Liver (tissue), 9 donors: ENCODE measurements around the gene TP73. TPM values are rescaled to one million over a fixed set of nuclear protein-coding genes. Genes with fewer than 3 reads are reported as not detected.

ENCODE experiments used
- DNase-seq: peaks from one replicate; pipeline ENCODE4 v3.0.0-alpha.2; 2017; ENCODE audit warnings: low spot score
- H3K27ac ChIP-seq, 2 donors: one replicate each; pipeline ENCODE4 v1.7.0; 2013; ENCODE audit warnings: inconsistent platforms in 2 of 2, low read length in 2 of 2, control low read depth in 1 of 2, low read depth in 1 of 2, mild to moderate bottlenecking in 1 of 2
- H3K27me3 ChIP-seq, 4 donors: one replicate each; pipeline versions ENCODE4 v1.6.1 to v1.7.0; 2013; ENCODE audit warnings: low read length in 3 of 4, inconsistent platforms in 1 of 4, mild to moderate bottlenecking in 1 of 4, moderate library complexity in 1 of 4; ENCODE audit not compliant: control insufficient read depth in 4 of 4, insufficient read depth in 4 of 4
- H3K36me3 ChIP-seq, 4 donors: one replicate each; pipeline versions ENCODE4 v1.6.1 to v1.7.0; 2013; ENCODE audit warnings: low read length in 3 of 4, mild to moderate bottlenecking in 3 of 4, low read depth in 1 of 4, moderate library complexity in 1 of 4; ENCODE audit not compliant: control insufficient read depth in 4 of 4, insufficient read depth in 3 of 4
- H3K4me1 ChIP-seq, 4 donors: one replicate each; pipeline versions ENCODE4 v1.6.1 to v1.7.0; 2013; ENCODE audit warnings: low read length in 3 of 4, mild to moderate bottlenecking in 3 of 4, moderate library complexity in 1 of 4; ENCODE audit not compliant: control insufficient read depth in 4 of 4, insufficient read depth in 4 of 4
- H3K4me3 ChIP-seq, 3 donors: one replicate each; pipeline versions ENCODE4 v1.6.1 to v1.7.0; 2013; ENCODE audit warnings: low read length in 3 of 3, control low read depth in 1 of 3, low read depth in 1 of 3, mild to moderate bottlenecking in 1 of 3
- H3K9ac ChIP-seq, 2 donors: one replicate each; pipeline ENCODE4 v1.7.0; 2013; ENCODE audit warnings: low read length in 2 of 2, mild to moderate bottlenecking in 2 of 2, moderate library complexity in 2 of 2, control low read depth in 1 of 2, low read depth in 1 of 2
- H3K9me3 ChIP-seq, 4 donors: one replicate each; pipeline versions ENCODE4 v1.6.1 to v1.7.0; 2013; ENCODE audit warnings: low read length in 3 of 4; ENCODE audit not compliant: control insufficient read depth in 4 of 4
- ATF3 ChIP-seq: IDR thresholded peaks from 2 replicates; pipeline ENCODE4 v1.6.1; 2016; ENCODE audit warnings: antibody characterized with exemption
- FOXA1 ChIP-seq: IDR thresholded peaks from 2 replicates; pipeline ENCODE4 v1.6.1; 2016; ENCODE audit warnings: antibody characterized with exemption
- FOXA2 ChIP-seq: IDR thresholded peaks from 2 replicates; pipeline ENCODE4 v1.6.1; 2016; ENCODE audit warnings: antibody characterized with exemption
- GABPA ChIP-seq, 2 donors: IDR thresholded peaks in 1 of 2; conservative IDR thresholded peaks in 1 of 2; 2 replicates each; pipeline ENCODE4 v1.6.1; 2016; ENCODE audit warnings: antibody characterized with exemption in 2 of 2, mild to moderate bottlenecking in 1 of 2, moderate library complexity in 1 of 2
- HNF4A ChIP-seq, 2 donors: conservative IDR thresholded peaks; 2 replicates each; pipeline ENCODE4 v1.6.1; 2016; ENCODE audit warnings: antibody characterized with exemption in 2 of 2, mild to moderate bottlenecking in 2 of 2
- HNF4G ChIP-seq: IDR thresholded peaks from 2 replicates; pipeline ENCODE4 v1.6.1; 2016; ENCODE audit warnings: antibody characterized with exemption
- JUND ChIP-seq, 2 donors: IDR thresholded peaks; 2 replicates each; pipeline ENCODE4 v1.6.1; 2016; ENCODE audit warnings: antibody characterized with exemption in 2 of 2
- MAX ChIP-seq: IDR thresholded peaks from 2 replicates; pipeline ENCODE4 v1.6.1; 2016; ENCODE audit warnings: antibody characterized with exemption
- RAD21 ChIP-seq, 2 donors: IDR thresholded peaks; 2 replicates each; pipeline ENCODE4 v1.6.1; 2016; ENCODE audit warnings: antibody characterized with exemption in 2 of 2, mild to moderate bottlenecking in 2 of 2
- REST ChIP-seq: IDR thresholded peaks from 2 replicates; pipeline ENCODE4 v1.6.1; 2016; ENCODE audit warnings: antibody characterized with exemption, mild to moderate bottlenecking
- RXRA ChIP-seq, 2 donors: IDR thresholded peaks; 2 replicates each; pipeline ENCODE4 v1.6.1; 2017 to 2018; ENCODE audit warnings: antibody characterized with exemption in 2 of 2, mild to moderate bottlenecking in 1 of 2
- YY1 ChIP-seq: IDR thresholded peaks from 2 replicates; pipeline ENCODE4 v1.6.1; 2016; ENCODE audit warnings: antibody characterized with exemption, mild to moderate bottlenecking
- WGBS: extraction: QIAGEN DNeasy Blood & Tissue Kit; methylation state at CpG from one replicate; pipeline ENCODE4 v1.1.7; 2013; 5-methylcytosine and 5-hydroxymethylcytosine counted together
- polyA plus RNA-seq, 2 donors: library from polyadenylated mRNA; stranded (reverse) in 1 of 2; unstranded in 1 of 2; fragments of 200-250 nt in 1 of 2; fragments of >200 nt in 1 of 2; fragmentation: Nextera tagmentation in 1 of 2; extraction: Ambion mirVana in 1 of 2; gene quantifications; one replicate each; pipeline versions ENCODE4 v1.2.1 to v1.2.3, GENCODE V29; 2013 to 2015
- total RNA-seq, 2 donors: library from RNA; depleted of rRNA; stranded (reverse); fragments of >200 nt; gene quantifications; one replicate each; pipeline ENCODE4 v1.2.3, GENCODE V29; 2014
- TF ChIP-seq, protein P1 (sequence below): IDR thresholded peaks from 2 replicates; pipeline ENCODE4 v1.6.1; 2016; ENCODE audit warnings: antibody characterized with exemption
- TF ChIP-seq, protein P2 (sequence below): fragments of 150-350 bp; IDR thresholded peaks from 2 replicates; pipeline ENCODE4 v1.5.1; 2017; ENCODE audit warnings: improper control_type of control experiment, low read depth, low read length; ENCODE audit not compliant: missing input control
- donor health status: healthy.
- donor health status: healthy.
- donor health status: healthy.
- donor health status: healthy.
- donor health status: healthy.

The TP73 gene
- total and polyA plus RNA-seq, 4 donors: 0.08 to 0.29 (median 0.18) TPM

GRCh38 chr1:3629561-3630160 is 22.7 kb upstream of the TP73 start:
- Histone ChIP-seq H3K4me3 (no peak overlapping the region), H3K36me3 (peaks cover 17 to 57% (median 24%) of the 10 kb centered on the region in 4 donors), H3K27ac (no peak overlapping the region), H3K9me3 (no peaks in the 10 kb centered on the region), H3K27me3 (no peaks in the 10 kb centered on the region), H3K9ac (no peak overlapping the region), H3K4me1 (peaks cover 0 to 13% (median 9%) of the 10 kb centered on the region in 4 donors)
- TF ChIP-seq, protein P1, sequence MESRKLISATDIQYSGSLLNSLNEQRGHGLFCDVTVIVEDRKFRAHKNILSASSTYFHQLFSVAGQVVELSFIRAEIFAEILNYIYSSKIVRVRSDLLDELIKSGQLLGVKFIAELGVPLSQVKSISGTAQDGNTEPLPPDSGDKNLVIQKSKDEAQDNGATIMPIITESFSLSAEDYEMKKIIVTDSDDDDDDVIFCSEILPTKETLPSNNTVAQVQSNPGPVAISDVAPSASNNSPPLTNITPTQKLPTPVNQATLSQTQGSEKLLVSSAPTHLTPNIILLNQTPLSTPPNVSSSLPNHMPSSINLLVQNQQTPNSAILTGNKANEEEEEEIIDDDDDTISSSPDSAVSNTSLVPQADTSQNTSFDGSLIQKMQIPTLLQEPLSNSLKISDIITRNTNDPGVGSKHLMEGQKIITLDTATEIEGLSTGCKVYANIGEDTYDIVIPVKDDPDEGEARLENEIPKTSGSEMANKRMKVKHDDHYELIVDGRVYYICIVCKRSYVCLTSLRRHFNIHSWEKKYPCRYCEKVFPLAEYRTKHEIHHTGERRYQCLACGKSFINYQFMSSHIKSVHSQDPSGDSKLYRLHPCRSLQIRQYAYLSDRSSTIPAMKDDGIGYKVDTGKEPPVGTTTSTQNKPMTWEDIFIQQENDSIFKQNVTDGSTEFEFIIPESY: no peak
- no peak for TF ChIP-seq RAD21 (IDR thresholded peaks at IDR 0.05)
- no peak for TF ChIP-seq RXRA (IDR thresholded peaks at IDR 0.05)
- no peak for TF ChIP-seq ATF3
- TF ChIP-seq, protein P2, sequence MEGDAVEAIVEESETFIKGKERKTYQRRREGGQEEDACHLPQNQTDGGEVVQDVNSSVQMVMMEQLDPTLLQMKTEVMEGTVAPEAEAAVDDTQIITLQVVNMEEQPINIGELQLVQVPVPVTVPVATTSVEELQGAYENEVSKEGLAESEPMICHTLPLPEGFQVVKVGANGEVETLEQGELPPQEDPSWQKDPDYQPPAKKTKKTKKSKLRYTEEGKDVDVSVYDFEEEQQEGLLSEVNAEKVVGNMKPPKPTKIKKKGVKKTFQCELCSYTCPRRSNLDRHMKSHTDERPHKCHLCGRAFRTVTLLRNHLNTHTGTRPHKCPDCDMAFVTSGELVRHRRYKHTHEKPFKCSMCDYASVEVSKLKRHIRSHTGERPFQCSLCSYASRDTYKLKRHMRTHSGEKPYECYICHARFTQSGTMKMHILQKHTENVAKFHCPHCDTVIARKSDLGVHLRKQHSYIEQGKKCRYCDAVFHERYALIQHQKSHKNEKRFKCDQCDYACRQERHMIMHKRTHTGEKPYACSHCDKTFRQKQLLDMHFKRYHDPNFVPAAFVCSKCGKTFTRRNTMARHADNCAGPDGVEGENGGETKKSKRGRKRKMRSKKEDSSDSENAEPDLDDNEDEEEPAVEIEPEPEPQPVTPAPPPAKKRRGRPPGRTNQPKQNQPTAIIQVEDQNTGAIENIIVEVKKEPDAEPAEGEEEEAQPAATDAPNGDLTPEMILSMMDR: no peak
- no peak for TF ChIP-seq HNF4A (conservative IDR thresholded peaks at IDR 0.05)
- no peak for TF ChIP-seq REST
- TF ChIP-seq FOXA1: no peak
- 94% methylated on average over 16 of the region's 16 CpGs for WGBS
- no peak for DNase-seq

DNA sequence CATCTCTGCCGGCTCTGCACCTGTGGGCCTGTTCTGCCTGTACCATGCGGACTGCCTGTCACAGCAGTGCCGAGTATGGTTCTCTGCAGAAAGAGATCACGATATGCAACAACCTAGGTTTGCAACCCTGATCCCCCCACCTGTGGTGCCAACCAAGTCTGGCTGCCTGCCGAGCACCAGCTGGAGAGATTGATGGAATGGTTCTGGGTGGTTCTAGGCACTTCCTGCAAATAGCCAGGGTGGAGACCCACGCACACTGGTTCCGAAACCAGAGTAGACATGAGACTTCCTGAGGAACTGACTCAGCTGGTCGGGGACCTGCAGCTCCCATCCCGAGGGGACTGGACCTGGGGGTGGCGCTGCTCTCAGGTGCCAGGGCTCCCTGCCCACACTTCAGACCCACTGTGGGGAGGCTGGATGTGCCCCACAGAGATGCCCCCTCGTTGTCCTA is 22.1 kb upstream of the TP73 start:
- no peak overlapping the region for H3K4me3 ChIP-seq
- H3K9me3 ChIP-seq: no peaks in the 10 kb centered on the region
- 78% methylated on average over 11 of the region's 11 CpGs for WGBS
- no peak for DNase-seq
- H3K27ac ChIP-seq: no peak overlapping the region
- H3K4me1 ChIP-seq: peaks cover 0 to 13% (median 9%) of the 10 kb centered on the region in 4 donors
- H3K36me3 ChIP-seq: peaks cover 21 to 62% (median 30%) of the 10 kb centered on the region in 4 donors
- no peak for TF ChIP-seq ATF3
- no peak for TF ChIP-seq HNF4A (conservative IDR thresholded peaks at IDR 0.05)
- TF ChIP-seq MAX: no peak
- TF ChIP-seq FOXA2: no peak
- TF ChIP-seq REST: no peak
- TF ChIP-seq JUND (IDR thresholded peaks at IDR 0.05): no peak
- no peak for TF ChIP-seq GABPA (IDR thresholded peaks at IDR 0.05 in 1 of 2, conservative IDR thresholded peaks at IDR 0.05 in 1 of 2)
- TF ChIP-seq YY1: no peak
- TF ChIP-seq, protein P2: no peak
- TF ChIP-seq HNF4G: no peak
- H3K9ac ChIP-seq: no peak overlapping the region
- H3K27me3 ChIP-seq: no peaks in the 10 kb centered on the region
